GM18502 (cell line): ENCODE results near the gene NIPAL3.
"Not testable (repeated sequence)": the region's sequence is repeated elsewhere in the genome, so short reads cannot be mapped to it uniquely, and the experiment has no call there.

ENCODE experiments used
- ATAC-seq: cut with Tn5 transposase; IDR thresholded peaks from one replicate; pipeline ENCODE4 v1.9.1; 2021; ENCODE audit warnings: mild to moderate bottlenecking; ENCODE audit not compliant: unreplicated experiment, poor library complexity

Gene NIPAL3

DNA sequence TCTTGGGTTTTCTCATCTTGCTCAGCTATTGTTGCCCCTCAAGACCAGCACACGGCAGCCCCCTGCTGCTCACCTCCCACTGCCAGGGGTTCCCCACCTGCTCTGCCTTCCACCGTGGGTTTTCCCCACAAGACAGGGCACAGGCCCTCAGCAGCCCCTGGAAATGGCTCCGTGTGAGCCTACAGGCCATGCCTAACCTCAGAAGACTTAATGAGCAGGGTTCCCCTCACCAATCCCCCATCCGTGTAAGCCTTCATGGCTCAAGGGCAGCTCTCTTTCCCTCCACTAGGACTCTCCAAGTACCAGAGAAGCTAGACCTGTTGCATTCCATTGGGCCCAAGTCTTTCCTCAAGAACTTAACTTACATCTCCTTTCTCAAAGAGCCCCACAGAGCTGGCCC, 68.6 kb downstream of the NIPAL3 start:
- ATAC-seq, result no peak

- ATAC-seq, result no peak
Observed at GRCh38 chr1:24486331-24487065, 70.9 kb downstream of the NIPAL3 start.

DNA sequence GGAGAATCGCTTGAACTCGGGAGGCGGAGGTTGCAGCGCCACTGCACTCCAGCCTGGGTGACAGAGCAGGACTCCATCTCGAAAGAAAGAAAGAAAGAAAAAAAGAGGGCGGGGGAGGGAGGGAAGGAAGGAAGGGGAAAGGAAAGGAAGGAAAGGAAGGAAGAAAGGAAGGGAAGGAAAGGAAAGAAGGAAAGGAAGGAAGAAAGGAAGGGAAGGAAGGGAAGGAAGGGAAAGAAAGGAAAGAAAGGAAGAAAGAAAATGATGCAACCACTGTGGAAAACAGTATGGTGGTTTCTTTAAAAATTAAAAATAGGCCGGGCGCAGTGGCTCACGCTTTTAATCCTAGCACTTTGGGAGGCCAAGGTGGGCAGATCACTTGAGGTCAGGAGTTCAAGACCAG, 71.9 kb downstream of the NIPAL3 start:
- no peak for ATAC-seq

- ATAC-seq, result not testable (repeated sequence)
Observed at GRCh38 chr1:24488159-24488558, 72.6 kb downstream of the NIPAL3 start.

GRCh38 chr1:24489674-24490073, 74.1 kb downstream of the NIPAL3 start:
- no peak for ATAC-seq

- ATAC-seq, result no peak
Observed at GRCh38 chr1:24490101-24490781, 74.6 kb downstream of the NIPAL3 start.

DNA sequence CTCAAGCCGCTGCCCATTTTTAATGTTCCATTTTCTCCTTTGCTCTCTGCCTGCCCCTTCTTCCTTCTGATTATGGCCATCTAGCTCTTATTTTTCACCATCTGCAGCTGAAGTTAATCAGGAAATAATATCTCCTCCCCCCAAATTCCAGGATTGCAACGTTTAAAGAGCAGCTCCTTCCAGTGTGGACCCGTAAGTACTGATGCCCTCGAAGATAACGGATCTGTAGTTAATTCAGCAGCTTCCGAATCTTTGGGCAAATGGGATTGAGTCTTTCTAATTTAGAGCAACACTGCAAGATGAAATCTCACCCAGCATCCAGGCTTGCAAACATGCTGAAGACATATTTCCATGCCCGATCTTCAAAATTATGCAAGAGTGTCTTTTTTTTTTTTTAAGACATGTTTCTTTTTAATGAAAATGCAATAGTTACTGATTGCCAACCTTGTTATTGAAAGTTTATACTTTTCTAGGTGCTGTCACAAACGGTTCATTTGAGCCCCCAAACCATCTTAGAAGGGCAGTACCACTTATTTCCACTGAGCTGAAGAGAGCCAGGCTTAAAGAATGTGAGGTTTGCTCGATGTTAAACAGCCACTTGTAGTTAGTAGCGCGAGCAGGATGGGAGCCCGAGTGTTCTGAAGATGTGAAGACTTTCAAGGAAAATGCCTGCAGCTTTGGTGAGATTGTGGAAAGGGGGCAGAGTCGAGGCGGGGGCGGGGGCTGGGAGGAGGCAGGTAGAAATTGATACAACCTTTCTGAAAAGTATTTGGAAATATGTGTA, 76.2 kb downstream of the NIPAL3 start:
- no peak for ATAC-seq

DNA sequence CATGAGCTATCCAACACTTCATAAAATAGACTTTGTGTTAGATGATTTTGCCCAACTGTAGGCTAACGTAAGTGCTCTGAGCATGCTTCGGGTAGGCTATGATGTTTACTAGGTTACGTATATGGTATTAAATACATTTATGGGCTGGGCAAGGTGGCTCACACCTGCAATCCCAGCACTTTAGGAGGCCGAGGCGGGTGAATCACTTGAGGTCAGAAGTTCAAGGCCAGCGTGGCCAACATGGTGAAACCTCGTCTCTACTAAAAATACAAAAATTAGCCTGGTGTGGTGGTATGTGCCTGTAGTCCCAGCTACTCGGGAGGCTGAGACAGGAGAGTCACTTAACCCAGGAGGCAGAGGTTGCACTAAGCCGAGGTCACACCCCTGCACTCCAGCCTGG, 77.3 kb downstream of the NIPAL3 start:
- ATAC-seq, result not testable (repeated sequence)

- no peak for ATAC-seq
Observed at GRCh38 chr1:24493785-24494184, 78.2 kb downstream of the NIPAL3 start.

GRCh38 chr1:24498589-24498988, 83.0 kb downstream of the NIPAL3 start:
- ATAC-seq, result no peak

DNA sequence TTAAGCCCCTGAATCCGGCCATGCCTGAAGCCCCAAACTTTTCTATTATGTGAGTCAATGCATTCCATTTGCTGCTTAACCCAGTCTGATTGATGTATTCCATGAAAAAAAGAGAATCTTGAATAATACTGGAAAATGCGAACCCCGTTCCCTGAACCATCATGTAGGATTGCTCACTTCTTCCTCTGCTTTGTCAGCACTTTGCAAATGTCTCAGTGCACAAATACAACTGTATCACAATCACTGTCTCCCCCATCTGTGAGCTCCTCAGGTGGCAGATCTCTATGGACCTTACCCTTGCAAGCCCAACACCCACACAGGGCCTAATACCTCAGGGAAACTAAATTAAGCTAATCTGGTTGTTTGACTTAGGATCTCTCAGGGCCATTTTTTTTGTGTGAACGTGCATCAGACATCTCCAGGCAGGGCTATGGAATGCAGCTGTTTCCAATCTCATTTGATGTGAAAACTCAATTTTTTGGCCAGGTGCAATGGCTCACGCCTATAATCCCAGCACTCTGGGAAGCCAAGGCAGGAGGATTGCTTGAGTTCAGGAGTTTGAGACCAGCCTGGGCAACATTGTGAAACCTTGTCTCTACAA, 84.9 kb downstream of the NIPAL3 start:
- ATAC-seq, result no peak

DNA sequence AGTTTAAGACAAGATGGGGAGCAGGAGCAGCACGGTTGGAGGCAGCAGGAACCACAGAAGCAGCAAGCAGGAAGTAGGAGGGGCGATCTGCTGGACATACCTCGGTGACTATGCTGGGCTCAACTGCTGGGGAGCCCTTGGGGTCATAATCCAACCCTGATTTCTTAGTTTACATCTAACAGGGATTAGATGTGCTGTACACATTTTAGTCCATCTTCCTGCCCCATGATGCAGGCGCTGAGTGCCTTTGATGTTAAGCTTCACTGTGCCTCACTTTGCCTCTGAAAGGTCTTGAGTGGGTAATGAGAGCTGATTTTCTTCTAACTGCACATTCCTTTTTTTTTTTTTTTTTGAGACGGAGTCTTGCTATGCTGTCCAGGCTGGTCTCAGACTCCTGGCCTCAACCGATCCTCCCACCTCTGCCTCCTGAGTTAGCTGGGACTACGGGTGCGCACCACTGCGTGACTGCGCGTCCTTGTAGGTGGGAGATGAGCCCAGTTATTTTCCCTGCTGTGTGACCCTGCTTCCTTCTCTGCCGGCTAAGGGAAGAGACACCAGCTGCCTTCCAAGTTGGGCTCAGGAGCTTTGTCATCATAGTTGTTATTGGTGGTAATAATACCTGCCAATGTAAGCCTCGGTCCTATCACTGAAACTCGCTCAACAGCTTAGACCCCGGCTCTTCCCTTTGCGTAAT, 85.9 kb downstream of the NIPAL3 start:
- ATAC-seq, result no peak

GRCh38 chr1:24502065-24502708, 86.6 kb downstream of the NIPAL3 start:
- ATAC-seq, result peak; percentile 47

GRCh38 chr1:24502709-24503058, 87.1 kb downstream of the NIPAL3 start, which contains the start of gene RCAN3:
Gene RCAN3, plus strand, starts transcription at chr1:24502836. Its CDS starts 11,537 bp downstream, at chr1:24514373.
- ATAC-seq, result peak; percentile 82

- peak; percentile 10 for ATAC-seq
Observed at GRCh38 chr1:24503059-24503751, 87.6 kb downstream of the NIPAL3 start.

- no peak for ATAC-seq
Observed at GRCh38 chr1:24503870-24504523, 88.4 kb downstream of the NIPAL3 start.

GRCh38 chr1:24504560-24504959, 89.0 kb downstream of the NIPAL3 start:
- ATAC-seq, result no peak

DNA sequence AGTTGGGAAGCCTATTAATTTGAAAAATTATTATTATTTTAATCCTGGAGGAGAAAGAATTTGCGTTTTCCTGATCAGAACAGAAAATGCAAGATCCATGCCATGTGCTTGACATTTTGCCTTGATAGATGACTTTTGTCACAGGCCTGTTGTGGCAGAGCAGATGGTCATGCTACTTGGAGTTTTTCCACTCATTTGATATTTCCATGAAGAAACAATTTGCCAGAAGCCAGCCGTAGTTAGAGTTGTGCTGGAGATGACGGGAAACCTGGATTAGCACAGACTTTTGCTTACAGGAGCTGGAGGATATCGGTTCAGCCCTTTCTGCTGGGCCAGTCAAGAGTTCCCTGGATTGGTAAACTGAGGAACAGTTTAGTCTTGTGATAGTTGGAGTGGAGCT, 90.2 kb downstream of the NIPAL3 start:
- ATAC-seq, result no peak
